GM12878 (cell line): ENCODE results near the gene PIGX. TPM values are rescaled to one million over a fixed set of nuclear protein-coding genes. Genes with fewer than 3 reads are reported as not detected.
A peak's percentile ranks its signal among the peaks of the same experiment; 100 is the strongest.
"Not testable (repeated sequence)": the region's sequence is repeated elsewhere in the genome, so short reads cannot be mapped to it uniquely, and the experiment has no call there.

Source experiments
- ATAC-seq: fragments of 200-7000 bp; cut with Tn5 transposase; 3 replicates; pipeline ENCODE4 v1.9.1; 2020; ENCODE audit warnings: mild to moderate bottlenecking, moderate library complexity
- BruUV-seq: library from RNA; stranded (reverse); fragments of 400-500 nt; replicated peaks from 2 replicates; lab custom pipeline; 2021; lab: Mats Ljungman, UMichigan
- CTCF ChIA-PET: fragments of 300-600 bp; sonication (Branson Sonifier 250); formaldehyde crosslinking; extraction: SDS; loops from one replicate; lab custom pipeline; 2021; ENCODE audit warnings: inconsistent platforms; lab: Yijun Ruan, JAX
- POLR2A ChIA-PET: fragments of 350-600 bp; formaldehyde crosslinking; extraction: SDS; loops from one replicate; lab custom pipeline; 2021; ENCODE audit warnings: inconsistent platforms; lab: Charles Lee
- RAD21 ChIA-PET: fragments of 300-600 bp; sonication (Branson Sonifier 250); formaldehyde crosslinking; loops from one replicate; lab custom pipeline; 2023; ENCODE audit warnings: antibody characterized with exemption; ENCODE audit not compliant: unreplicated experiment; lab: Charles Lee
- SMC1A ChIA-PET: fragments of 300-600 bp; sonication (Branson Sonifier 250); formaldehyde crosslinking; loops from one replicate; lab custom pipeline; 2023; ENCODE audit not compliant: unreplicated experiment, uncharacterized antibody; lab: Charles Lee
- DNase-seq: peaks from one replicate; pipeline ENCODE4 v3.0.0-alpha.2; 2011; ENCODE audit warnings: low read depth, low spot score
- FAIRE-seq: peaks from 3 replicates; lab custom pipeline; 2011; peaks lifted over from hg19 to GRCh38; lab: Jason Lieb, UNC
- H2AFZ ChIP-seq: 2 replicates; pipeline ENCODE4 v1.6.0; 2011; ENCODE audit warnings: low read depth, low read length, control low read depth; ENCODE audit not compliant: control insufficient read depth
- H3K27ac ChIP-seq: 2 replicates; pipeline ENCODE4 v1.5.1; 2011; ENCODE audit warnings: control low read depth; ENCODE audit not compliant: control insufficient read depth, insufficient read depth
- H3K27me3 ChIP-seq, 2 experiments: replicated peaks in 1 of 2; 2 replicates each; pipeline versions ENCODE4 v1.6.0 to v1.6.1; 2011; ENCODE audit warnings: low read length in 1 of 2; ENCODE audit not compliant: control insufficient read depth in 2 of 2, insufficient read depth in 2 of 2
- H3K36me3 ChIP-seq, 2 experiments: 2 replicates each; pipeline ENCODE4 v1.5.1; 2011; ENCODE audit warnings: low read length in 1 of 2; ENCODE audit not compliant: control insufficient read depth in 2 of 2, insufficient read depth in 2 of 2
- H3K4me1 ChIP-seq: 2 replicates; pipeline ENCODE4 v1.6.1; 2011; ENCODE audit warnings: mild to moderate bottlenecking, low read length, moderate library complexity, mixed read lengths; ENCODE audit not compliant: control insufficient read depth, insufficient read depth
- H3K4me2 ChIP-seq: 2 replicates; pipeline ENCODE4 v1.6.0; 2011; ENCODE audit warnings: control low read depth; ENCODE audit not compliant: control insufficient read depth, insufficient read depth
- H3K4me3 ChIP-seq: fragments of 200-600 bp; sonication (generic); 2 replicates; pipeline ENCODE4 v1.5.1; 2016
- H3K79me2 ChIP-seq: 2 replicates; pipeline ENCODE4 v1.6.0; 2011; ENCODE audit warnings: low read length; ENCODE audit not compliant: control insufficient read depth, insufficient read depth
- H3K9ac ChIP-seq: 2 replicates; pipeline ENCODE4 v1.8.0; 2011; ENCODE audit warnings: low read length, control low read depth, mixed read lengths; ENCODE audit not compliant: control insufficient read depth, insufficient read depth
- H3K9me3 ChIP-seq: replicated peaks from 3 replicates; pipeline ENCODE4 v1.5.1; 2011; ENCODE audit warnings: mild to moderate bottlenecking, low read length; ENCODE audit not compliant: control insufficient read depth, insufficient read depth
- H4K20me1 ChIP-seq: 2 replicates; pipeline ENCODE4 v1.6.0; 2011; ENCODE audit not compliant: control insufficient read depth, insufficient read depth
- BACH1 ChIP-seq: fragments of 450-650 bp; IDR thresholded peaks from 2 replicates; pipeline ENCODE4 v1.6.1; 2017; ENCODE audit warnings: mild to moderate bottlenecking, borderline replicate concordance
- BHLHE40 ChIP-seq, 2 experiments: fragments of 450-650 bp in 1 of 2; IDR thresholded peaks; 2 replicates each; pipeline ENCODE4 v1.6.1; 2011 to 2017; ENCODE audit warnings: low read depth in 2 of 2, borderline replicate concordance in 1 of 2, improper control_type of control experiment in 1 of 2, low read length in 1 of 2, mild to moderate bottlenecking in 1 of 2
- MLLT1 ChIP-seq: fragments of 450-650 bp; IDR thresholded peaks from 2 replicates; pipeline ENCODE4 v1.6.1; 2016; ENCODE audit warnings: mild to moderate bottlenecking
- PRDM15 ChIP-seq: fragments of 450-650 bp; formaldehyde crosslinking; IDR thresholded peaks from 2 replicates; pipeline ENCODE4 v1.4.0; 2020; ENCODE audit warnings: mild to moderate bottlenecking, moderate library complexity
- SMARCA5 ChIP-seq: fragments of 450-650 bp; IDR thresholded peaks from 2 replicates; pipeline ENCODE4 v1.6.1; 2017; ENCODE audit warnings: mild to moderate bottlenecking
- WGBS: methylation state at CpG from one replicate; pipeline ENCODE4 v1.1.6; 2016; ENCODE audit warnings: low lambda C conversion rate; ENCODE audit not compliant: insufficient replicate concordance, insufficient coverage; ENCODE audit errors: missing lambda C conversion rate; 5-methylcytosine and 5-hydroxymethylcytosine counted together
- in situ Hi-C: fragments of 300-500 bp; cut with MboI; formaldehyde crosslinking; loops from 9 replicates; pipeline ENCODE4 v1.14.3; 2018; ENCODE audit warnings: mixed read lengths
- intact Hi-C: fragments of 100-400 bp; cut with micrococcal nuclease; formaldehyde crosslinking; loops from one replicate; pipeline ENCODE4 v1.14.2; 2022; ENCODE audit not compliant: unreplicated experiment
- polyA plus RNA-seq, 11 experiments: library from polyadenylated mRNA; depleted of rRNA in 4 of 11; unstranded in 6 of 11; stranded (reverse) in 5 of 11; fragments of >200 nt; fragmentation: Nextera tagmentation in 4 of 11; fragmentation: Illumina TruSeq in 1 of 11; extraction: Ambion mirVana in 4 of 11; extraction: Trizol in 1 of 11; gene quantifications; 1 replicate in 1 of 11; 2 replicates in 10 of 11; pipeline versions ENCODE4 v1.2.1 to v1.2.3, GENCODE V29; 2011 to 2016; ENCODE audit warnings: inconsistent platforms in 2 of 11, missing spikeins in 2 of 11, low read depth in 1 of 11
- total RNA-seq, 4 experiments: library from RNA; depleted of rRNA in 3 of 4; stranded (reverse); fragments of >200 nt in 3 of 4; fragmentation: Illumina TruSeq in 1 of 4; extraction: Trizol in 1 of 4; gene quantifications; 2 replicates each; pipeline versions ENCODE4 v1.2.1 to v1.2.3, GENCODE V29; 2013 to 2021

The PIGX gene
- total and polyA plus RNA-seq, 10 of the 15 experiments (the other 5 are each of a cell fraction or from before 2014, with no cell fraction given), result 3.8 to 40.0 (median 22.3) TPM

- TF ChIP-seq SMARCA5 (no peak), BHLHE40 (IDR thresholded peaks at IDR 0.05; ENCODE audit: borderline replicate concordance in 1 of 2, low read depth in 2 of 2, low read length in 1 of 2) (no peak), PRDM15 (CRISPR knock-in tag) (no peak), BACH1 (no peak)
Observed at GRCh38 chr3:196741249-196741889, 29.2 kb downstream of the PIGX start (continued).

GRCh38 chr3:196743569-196743968, 31.4 kb downstream of the PIGX start:
- ChIA-PET SMC1A (interaction anchor here (0.9 to 2.8 kb wide), 5 partner anchors 9 to 52 kb away, joined by 3 to 14 read pairs (median 4); no protein-coding TSS in a partner anchor), CTCF (interaction anchor here (1.0 kb wide), 1 partner anchor 124 kb away, joined by 3 read pairs; the partner anchor contains the start of gene SENP5), POLR2A (interaction anchor here (0.8 to 1.5 kb wide), 2 partner anchors 10 to 31 kb away, joined by 3 to 4 read pairs; partner anchors contain the start of genes CEP19 and PIGX), RAD21 (interaction anchor here (1.2 to 1.6 kb wide), 2 partner anchors 31 to 134 kb away, joined by 3 read pairs; no protein-coding TSS in a partner anchor)
- in situ Hi-C loops, H3K27ac ChIP-seq, H4K20me1 ChIP-seq, H3K4me1 ChIP-seq, H3K27me3 ChIP-seq, H2AFZ ChIP-seq, ATAC-seq, BruUV-seq, DNase-seq, intact Hi-C loops, H3K9me3 ChIP-seq, FAIRE-seq, H3K4me2 ChIP-seq, H3K36me3 ChIP-seq, H3K9ac ChIP-seq: not testable (repeated sequence)
- H3K4me3 ChIP-seq, result 0 out of 2 replicates have a peak overlapping the region, but pooled peaks have one; percentile 16
- H3K79me2 ChIP-seq, result peaks cover 86% of the 10 kb centered on the region
- peak; percentile 81 for TF ChIP-seq MLLT1
- WGBS, result 90% methylated on average over 10 of the region's 10 CpGs
